OCI-LY7 (cell line): ENCODE data around the gene TMEM139.

ENCODE experiments used
- CTCF ChIP-seq: fragments of 200-600 bp; sonication (generic); conservative IDR thresholded peaks from 2 replicates; pipeline ENCODE4 v1.5.1; 2014; ENCODE audit warnings: mild to moderate bottlenecking, antibody characterized with exemption, low read length, moderate library complexity, mixed read lengths
- EZH2phosphoT487 ChIP-seq: fragments of 200-600 bp; sonication (generic); IDR thresholded peaks from 2 replicates; pipeline ENCODE4 v1.6.1; 2018; ENCODE audit warnings: low read depth, borderline replicate concordance, mild to moderate bottlenecking, mixed run types, antibody characterized with exemption, low read length, moderate library complexity, mixed read lengths

GRCh38 chr7:143243614-143244013 is 41.1 kb upstream of the TMEM139 start:
- no peak for TF ChIP-seq CTCF
- no peak for TF ChIP-seq EZH2phosphoT487
